Astrocyte (in vitro differentiated cells and primary cell): ENCODE data around the gene PIM1.

ENCODE experiments used
- EZH2 ChIP-seq: IDR thresholded peaks from 2 replicates; pipeline ENCODE4 v1.6.1; 2012; ENCODE audit warnings: mild to moderate bottlenecking, low read length, inconsistent platforms; ENCODE audit not compliant: insufficient read depth
- TF ChIP-seq, protein P1 (sequence below): IDR thresholded peaks from 2 replicates; pipeline ENCODE4 v1.5.1; 2011; ENCODE audit warnings: low read depth, mild to moderate bottlenecking, inconsistent platforms, low read length, moderate library complexity; ENCODE audit not compliant: insufficient read depth

GRCh38 chr6:37150314-37150713 is 19.6 kb upstream of the PIM1 start:
- TF ChIP-seq EZH2 = no peak
- TF ChIP-seq, protein P1, sequence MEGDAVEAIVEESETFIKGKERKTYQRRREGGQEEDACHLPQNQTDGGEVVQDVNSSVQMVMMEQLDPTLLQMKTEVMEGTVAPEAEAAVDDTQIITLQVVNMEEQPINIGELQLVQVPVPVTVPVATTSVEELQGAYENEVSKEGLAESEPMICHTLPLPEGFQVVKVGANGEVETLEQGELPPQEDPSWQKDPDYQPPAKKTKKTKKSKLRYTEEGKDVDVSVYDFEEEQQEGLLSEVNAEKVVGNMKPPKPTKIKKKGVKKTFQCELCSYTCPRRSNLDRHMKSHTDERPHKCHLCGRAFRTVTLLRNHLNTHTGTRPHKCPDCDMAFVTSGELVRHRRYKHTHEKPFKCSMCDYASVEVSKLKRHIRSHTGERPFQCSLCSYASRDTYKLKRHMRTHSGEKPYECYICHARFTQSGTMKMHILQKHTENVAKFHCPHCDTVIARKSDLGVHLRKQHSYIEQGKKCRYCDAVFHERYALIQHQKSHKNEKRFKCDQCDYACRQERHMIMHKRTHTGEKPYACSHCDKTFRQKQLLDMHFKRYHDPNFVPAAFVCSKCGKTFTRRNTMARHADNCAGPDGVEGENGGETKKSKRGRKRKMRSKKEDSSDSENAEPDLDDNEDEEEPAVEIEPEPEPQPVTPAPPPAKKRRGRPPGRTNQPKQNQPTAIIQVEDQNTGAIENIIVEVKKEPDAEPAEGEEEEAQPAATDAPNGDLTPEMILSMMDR = no peak
